HG03108 (cell line): ENCODE results near the gene DPEP3.
A peak's percentile ranks its signal among the peaks of the same experiment; 100 is the strongest.

Source experiments
- ATAC-seq: cut with Tn5 transposase; IDR thresholded peaks from one replicate; pipeline ENCODE4 v1.9.1; 2021; ENCODE audit warnings: moderate library complexity; ENCODE audit not compliant: unreplicated experiment

DPEP3 gene

GRCh38 chr16:67967958-67968399, 12.3 kb downstream of the DPEP3 start:
- peak; percentile 18 for ATAC-seq

DNA sequence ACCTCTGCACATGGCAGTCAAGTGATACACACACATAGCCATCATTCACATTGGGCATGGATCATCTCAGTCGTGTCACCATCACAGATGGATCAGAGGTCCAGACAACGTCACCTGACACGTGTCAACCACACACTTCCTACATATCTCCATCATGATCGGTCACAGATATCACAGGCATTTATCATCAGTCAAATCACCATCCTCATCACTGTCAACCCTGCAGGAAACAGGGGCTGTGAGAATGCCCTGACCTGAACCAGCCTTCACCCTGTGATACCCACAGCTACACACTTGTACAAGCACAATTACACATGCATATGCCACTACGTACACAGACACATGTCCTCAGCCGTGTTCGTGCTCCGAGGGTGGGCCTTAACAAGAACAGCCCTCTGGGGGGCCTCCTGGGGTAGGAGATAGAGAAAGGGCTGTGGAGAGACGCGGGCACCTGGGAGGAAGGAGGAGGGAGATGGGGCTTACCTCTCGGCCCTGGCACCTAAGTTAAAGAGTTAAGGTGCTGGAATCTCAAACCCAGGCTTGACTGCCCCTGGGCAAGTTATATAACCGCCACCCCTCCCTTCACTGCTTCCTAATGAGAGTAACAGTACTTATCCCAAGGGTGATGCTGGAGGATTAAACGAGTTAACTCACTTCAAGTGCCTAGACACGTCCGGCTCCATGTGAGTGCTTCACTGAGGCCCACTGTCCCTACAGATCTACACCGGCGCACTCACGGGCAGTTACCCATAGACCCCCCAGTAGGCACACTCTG, 12.9 kb downstream of the DPEP3 start:
- ATAC-seq: no peak

DNA sequence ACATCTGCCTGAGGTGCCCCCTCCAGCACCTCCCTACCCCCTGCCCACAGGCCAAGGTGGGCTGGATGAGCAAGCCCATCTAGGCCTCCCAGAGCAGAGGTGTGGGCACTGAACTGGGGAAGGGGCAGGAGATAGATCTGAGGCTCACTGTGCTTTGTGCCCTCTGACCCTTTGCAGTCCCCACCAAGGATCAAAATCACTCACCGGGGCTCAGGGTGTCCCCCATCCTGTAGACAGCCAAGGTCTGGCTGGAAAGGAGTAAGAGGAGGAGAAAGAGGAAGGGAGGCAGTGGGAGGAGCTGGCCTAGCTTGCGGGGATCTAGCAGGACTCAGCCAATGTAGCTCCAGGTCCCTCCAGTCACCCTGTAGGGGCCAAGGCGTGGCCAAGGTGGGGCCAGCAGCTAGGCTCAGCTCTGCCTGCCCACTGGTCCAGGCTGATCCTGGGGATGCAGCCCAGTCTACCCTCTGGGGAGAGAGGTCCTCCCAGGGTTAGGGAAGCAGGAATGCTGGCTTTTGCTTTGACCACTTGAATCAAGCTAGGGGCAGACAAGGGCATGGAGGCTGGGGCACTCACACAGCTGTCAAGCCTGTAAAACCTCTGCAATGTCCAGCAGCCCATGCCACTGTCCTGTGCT, 13.6 kb downstream of the DPEP3 start:
- no peak for ATAC-seq

DNA sequence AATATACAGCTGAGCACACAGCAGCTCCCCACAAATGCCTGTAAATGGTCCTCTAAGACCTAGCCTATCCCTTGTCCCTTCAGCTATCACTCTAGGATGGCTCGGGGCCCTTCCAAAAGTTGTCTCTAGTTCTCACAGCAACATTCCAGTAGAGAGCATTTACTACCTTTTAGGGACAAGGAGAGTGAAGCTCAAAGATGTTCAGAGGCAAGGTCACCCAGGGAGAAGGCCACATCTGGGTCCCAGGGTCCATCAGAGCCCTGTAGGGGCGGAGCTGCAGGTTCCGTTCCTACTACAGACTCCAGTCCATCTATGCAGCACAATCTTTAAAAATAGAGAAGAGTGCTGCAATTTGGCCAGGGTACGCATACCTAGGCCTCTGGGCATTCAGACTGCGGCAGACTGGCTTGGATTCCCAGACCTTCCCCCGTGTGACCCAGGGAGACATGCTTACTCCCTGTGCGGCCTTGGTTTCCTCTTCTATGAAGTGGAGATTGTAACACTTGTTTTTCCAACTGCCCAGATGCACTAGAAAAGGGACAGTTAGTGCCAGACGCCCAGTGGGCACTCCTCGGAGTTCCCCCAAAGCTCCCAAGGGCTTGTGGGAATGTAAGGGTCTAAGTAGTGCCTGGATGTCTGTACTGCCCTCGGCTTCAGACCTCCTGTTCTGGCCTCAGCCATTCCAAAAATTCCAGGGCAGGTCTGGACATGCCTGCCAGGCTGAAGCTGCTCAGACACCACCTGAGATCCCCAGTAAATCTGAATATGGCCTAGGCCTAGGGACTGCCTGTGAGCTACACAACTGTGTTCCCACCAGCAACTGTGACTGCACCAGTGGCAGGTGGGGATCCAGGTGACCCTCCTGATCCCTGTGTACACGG, 14.4 kb downstream of the DPEP3 start:
- ATAC-seq: no peak

DNA sequence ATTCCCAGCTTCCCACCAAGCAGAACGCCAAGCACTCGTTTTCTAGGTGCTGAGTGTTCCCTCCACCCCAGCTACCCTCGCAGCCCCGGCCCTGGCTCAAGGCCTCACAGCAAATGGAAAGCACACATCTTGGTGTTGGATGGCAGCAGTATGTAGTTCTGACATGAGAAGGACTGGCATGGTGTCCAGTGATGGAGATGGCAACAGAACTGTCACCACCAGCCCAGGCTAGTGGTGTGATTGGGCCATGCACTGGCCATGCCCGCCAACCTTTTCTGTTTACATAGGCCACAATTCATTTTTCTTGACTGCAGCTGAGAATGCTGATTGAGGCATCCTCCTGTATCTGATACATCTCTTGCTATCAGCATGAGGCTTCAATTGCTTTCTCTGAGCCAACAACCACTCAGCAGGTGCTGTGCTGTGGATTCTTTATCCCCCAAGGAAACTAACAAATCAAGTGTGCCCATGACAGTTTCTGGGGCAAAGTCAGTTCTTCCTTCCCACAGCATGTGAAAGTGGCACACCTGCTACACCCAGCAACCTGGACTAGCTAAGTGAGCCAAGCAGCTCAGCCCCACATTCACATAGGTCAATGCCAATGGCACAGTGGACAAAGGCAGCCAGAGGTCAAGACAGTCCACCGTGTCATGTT, 15.7 kb downstream of the DPEP3 start:
- no peak for ATAC-seq

DNA sequence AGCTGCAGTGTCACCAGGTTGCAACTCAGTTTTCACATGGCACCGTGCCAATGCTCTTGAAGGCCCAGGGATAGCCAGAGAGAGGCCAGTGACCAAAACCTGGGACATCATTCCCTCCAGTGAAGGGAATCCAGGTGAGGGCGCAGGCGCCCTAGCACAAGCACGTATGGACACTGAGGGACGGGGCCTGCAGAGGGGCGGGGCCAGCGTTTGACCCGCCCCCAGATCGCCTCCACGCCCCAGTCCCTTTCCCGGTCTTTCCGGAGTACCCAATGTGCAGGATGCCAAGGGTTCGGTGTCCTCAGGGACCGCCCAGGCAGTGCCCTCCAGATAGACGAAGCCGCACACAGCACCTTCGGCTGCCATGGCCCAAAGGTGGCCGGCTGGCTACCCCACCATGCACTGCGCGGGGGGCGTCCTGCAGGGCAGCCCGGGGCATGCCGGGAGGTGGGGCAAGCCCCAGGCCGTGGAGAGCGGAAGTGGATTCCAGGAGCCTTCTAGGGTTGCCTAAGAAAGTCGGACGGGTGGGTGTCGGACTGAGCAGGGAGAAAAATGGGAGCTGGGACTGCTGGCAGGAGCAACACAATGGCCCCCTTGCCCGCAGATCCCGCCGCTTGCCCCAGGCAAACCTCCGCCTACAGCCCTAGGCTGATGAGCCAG, 16.5 kb downstream of the DPEP3 start:
- ATAC-seq: no peak

- ATAC-seq: no peak
These were observed 17.0 kb downstream of the DPEP3 start for GRCh38 chr16:67963292-67963661.

DNA sequence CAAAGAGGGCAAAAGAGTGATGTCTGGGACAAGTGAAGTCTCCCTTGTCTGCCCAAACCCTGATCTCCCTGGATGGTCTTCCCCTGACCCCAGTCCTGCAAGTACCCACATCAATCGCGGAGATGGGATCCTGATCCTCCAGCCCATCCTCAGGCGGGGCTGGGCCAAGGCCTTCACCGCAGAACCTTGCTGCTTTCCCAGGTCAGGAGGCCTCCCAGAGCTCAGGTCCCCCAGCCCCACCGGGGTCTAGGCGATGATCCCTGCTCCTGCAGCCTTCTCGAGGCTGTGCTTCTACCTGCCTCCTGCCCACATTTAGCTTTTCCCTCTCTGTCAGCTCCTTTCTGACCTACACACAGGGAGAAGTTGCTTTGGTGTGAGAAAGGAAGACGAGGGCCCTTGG, 18.2 kb downstream of the DPEP3 start:
- no peak for ATAC-seq

GRCh38 chr16:67961551-67961957, 18.7 kb downstream of the DPEP3 start:
- ATAC-seq: no peak

- ATAC-seq: no peak
These were observed 20.6 kb downstream of the DPEP3 start for GRCh38 chr16:67959536-67960329.

DNA sequence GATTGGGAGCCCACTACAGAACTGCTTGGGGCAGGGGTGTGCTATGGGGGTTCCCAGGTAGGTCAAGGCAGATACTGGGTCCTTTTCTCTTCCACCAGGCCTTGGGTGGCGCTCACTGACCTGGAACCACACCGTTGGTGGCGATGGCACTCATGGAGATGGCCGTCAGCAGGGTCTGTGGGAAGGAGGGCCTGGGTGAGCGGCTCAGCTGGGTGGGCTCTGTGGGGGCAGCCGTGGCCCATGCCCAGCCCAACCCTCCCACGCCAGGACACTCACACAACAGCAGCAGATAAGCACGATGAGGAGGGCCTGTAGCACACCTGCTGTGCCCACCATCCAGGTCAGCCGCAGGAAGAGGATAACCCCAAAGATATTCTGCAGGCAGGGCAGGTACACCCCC, 22.7 kb downstream of the DPEP3 start:
- ATAC-seq: no peak

DNA sequence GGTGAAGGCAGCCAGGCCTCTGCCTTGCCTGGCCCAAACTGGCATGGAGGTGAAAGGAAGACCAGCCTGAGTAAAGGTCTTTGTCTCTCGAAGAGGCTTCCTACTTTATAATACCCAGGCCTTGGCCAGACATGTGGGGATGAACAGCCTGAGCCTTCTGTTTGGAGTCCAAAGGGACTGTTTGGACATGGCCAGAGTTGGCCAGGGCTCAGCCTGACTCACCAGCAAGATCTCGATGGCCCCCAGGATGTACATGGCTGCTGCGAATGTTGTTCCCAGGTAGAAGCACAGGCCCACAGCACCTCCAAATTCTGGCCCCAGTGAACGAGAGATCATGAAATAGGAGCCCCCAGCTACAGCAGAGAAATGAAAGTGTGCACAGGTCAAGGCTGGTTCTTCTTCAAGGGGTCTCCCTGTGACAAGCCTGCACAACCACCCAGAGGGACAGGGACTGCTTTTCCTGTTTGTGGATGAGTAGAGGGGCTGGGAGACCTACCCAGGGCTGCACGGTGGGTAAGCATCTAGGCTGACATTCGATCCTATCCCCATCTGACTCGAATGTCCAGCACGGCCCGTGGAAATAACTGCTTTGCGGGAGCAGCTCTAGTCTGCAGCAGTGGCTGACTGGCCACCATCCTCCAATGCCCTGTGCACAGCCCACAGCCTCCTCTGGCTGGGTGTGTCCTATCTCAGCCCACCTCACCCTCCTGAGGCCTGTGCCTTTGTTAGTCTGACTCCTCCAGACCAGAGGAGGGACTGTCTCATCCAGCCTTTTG, 25.7 kb downstream of the DPEP3 start:
- ATAC-seq: no peak

DNA sequence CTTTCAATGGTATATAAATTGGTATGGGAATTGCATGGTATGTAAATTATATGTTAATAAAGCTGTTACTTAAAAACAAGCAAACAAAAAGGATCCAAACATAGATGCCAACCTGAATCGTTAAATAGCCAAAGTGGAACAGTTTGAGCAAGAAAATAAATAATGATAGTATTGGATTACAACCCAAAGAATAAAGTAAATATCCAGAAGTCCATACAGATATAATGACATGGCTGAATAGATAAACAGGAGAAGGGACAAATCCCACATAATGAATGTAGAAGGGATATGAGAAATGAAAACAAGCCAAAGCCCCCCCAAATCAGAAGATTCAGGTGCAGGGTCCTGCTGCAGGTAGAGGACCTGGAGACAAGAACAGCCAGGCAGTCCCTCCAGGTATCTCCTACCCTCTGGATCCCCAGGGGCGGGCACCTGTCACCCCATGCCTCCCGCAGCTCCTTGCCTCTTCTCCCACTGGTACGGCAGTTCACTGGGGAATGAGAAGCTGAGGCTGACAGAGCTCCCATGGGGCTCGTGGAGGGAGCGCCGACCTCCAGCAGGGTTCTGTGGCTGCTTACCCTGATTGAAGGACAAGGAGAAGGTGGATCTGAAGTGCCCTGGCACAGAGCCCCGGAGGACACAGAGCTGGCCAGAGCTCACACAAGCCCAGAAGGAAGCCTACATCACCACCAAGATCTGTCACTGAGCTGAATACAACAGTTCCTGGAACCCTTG, 26.5 kb downstream of the DPEP3 start:
- no peak for ATAC-seq

DNA sequence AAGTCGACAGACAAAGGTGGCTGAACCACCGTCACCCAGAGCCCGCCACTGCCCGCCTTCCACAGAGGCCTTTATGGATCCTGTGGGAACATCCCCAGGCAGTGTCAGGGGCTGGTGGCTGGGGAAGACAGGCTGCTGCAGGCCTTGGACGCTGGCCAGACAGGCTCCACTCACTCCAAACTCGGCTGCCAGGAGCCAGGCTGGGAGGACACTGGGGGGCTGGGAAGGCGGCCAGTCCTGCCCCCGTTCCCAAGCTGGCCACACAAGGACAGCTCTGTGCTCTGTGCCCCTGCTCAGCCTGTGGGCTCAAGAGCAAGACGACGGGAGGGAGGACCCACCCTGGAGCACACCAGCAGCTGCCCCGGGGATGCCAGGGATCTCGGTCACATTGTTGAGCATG, 28.8 kb downstream of the DPEP3 start:
- no peak for ATAC-seq

DNA sequence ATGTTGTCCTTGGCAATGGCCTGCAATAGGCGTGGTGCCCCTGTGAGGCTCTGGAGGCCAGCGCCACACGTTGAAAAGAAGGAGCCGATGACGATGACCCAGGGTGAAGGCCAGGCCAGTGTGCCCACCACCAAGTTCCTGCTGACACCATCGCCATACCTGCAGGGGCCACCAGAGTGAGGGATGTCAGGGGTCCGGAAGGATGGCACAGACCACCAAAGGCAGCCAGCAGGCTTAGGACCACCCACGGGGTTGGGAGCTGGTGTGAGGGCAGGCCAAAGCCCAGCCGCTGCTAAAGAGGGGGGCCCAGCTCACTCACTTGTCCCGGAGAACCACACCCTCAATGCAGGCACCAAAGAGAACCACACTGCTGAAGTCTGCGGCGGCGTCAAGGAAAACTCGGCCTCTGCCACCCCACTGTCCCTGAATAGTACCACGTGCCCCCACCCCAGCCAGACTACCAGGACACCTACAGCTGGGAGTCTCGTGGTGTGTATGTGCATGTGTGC, 29.9 kb downstream of the DPEP3 start:
- no peak for ATAC-seq

DNA sequence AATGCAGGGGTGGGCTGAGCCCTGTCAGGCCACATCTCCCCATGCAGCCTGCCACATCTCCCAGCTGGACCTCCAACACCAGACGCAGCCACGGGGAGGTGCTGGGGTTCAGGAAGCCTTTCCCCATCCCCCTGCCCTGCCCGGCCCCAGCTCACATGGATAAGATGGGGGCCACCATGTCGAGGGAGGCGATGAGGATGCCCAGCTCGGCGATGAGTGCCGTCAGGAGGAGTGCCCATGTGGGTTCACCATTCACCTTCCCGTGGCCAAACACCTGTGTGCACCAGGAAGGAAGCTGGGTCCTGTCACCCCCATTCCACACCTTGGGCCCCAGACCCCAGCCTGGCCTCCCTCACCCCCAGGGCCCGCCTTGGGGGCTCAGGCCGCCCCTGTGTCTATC, 30.7 kb downstream of the DPEP3 start:
- ATAC-seq: no peak

- ATAC-seq: no peak
These were observed 32.3 kb downstream of the DPEP3 start for GRCh38 chr16:67948015-67948414.

DNA sequence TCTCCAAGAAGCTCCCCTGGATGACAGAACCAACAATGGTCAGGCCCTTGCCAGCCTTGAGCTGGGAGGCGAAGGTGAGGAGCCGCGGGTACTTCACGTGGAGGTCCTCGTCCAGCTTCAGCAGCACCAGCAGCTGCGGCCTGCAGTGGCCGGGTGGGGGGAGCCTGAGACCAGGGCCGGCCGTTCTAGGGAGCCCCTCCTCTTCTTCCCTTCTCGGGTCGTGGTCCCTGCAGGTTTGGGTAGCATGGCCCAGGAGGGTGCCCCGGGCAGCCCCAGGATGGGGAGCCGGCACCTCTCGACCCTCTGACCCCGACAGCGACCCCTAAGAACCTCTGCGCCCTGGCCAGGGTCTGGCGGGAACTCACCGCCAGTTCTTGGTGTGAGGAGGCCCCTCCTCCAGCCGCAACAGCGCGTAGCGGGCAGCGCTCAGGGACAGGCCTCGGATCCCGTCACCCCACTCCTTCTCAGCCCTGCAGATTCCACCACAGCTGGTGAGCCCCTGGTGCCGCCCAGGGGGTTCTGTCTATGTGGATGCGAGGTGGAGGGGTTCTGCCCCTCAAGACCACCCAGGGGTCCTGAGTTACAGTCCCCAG, 33.2 kb downstream of the DPEP3 start:
- no peak for ATAC-seq
